Calu3 (cell line): ENCODE data around the gene ZNF239. TPM values are rescaled to one million over a fixed set of nuclear protein-coding genes. Genes with fewer than 3 reads are reported as not detected.
"Not testable (repeated sequence)": the region's sequence is repeated elsewhere in the genome, so short reads cannot be mapped to it uniquely, and the experiment has no call there.

Experiments
- BruUV-seq: library from RNA; stranded (reverse); fragments of 400-500 nt; replicated peaks from 2 replicates; lab custom pipeline; 2021; lab: Mats Ljungman, UMichigan
- CTCF ChIA-PET: fragments of 300-600 bp; sonication (Branson Sonifier 250); formaldehyde crosslinking; loops from one replicate; lab custom pipeline; 2022; ENCODE audit warnings: antibody characterized with exemption; lab: Charles Lee
- DNase-seq: peaks from one replicate; pipeline ENCODE4 v3.0.0; 2022
- H3K27ac Mint-ChIP-seq: one replicate; pipeline ENCODE4 v1.8.0; 2022; ENCODE audit warnings: mixed read lengths; ENCODE audit not compliant: unreplicated experiment
- H3K27me3 Mint-ChIP-seq: one replicate; pipeline ENCODE4 v1.8.0; 2022; ENCODE audit warnings: mixed read lengths; ENCODE audit not compliant: unreplicated experiment
- H3K36me3 Mint-ChIP-seq: one replicate; pipeline ENCODE4 v1.8.0; 2022; ENCODE audit warnings: mild to moderate bottlenecking, moderate library complexity, mixed read lengths; ENCODE audit not compliant: insufficient read depth, unreplicated experiment
- H3K4me1 Mint-ChIP-seq: one replicate; pipeline ENCODE4 v1.8.0; 2022; ENCODE audit warnings: mild to moderate bottlenecking, low read depth, mixed read lengths; ENCODE audit not compliant: unreplicated experiment
- H3K4me3 Mint-ChIP-seq: one replicate; pipeline ENCODE4 v1.8.0; 2022; ENCODE audit warnings: mild to moderate bottlenecking, low read depth, moderate library complexity, mixed read lengths; ENCODE audit not compliant: unreplicated experiment
- H3K9me3 Mint-ChIP-seq: one replicate; pipeline ENCODE4 v1.8.0; 2022; ENCODE audit warnings: low read depth, mixed read lengths; ENCODE audit not compliant: unreplicated experiment
- CTCF ChIP-seq: fragments of 200-600 bp; IDR thresholded peaks from one replicate; pipeline ENCODE4 v1.8.0; 2022; ENCODE audit warnings: antibody characterized with exemption; ENCODE audit not compliant: unreplicated experiment
- intact Hi-C: fragments of 100-400 bp; cut with micrococcal nuclease; formaldehyde crosslinking; loops from one replicate; pipeline ENCODE4 v1.10.0; 2022; ENCODE audit not compliant: unreplicated experiment
- total RNA-seq: library from RNA; stranded (reverse); gene quantifications from 2 replicates; pipeline ENCODE4 v1.2.3, GENCODE V29; 2022

ZNF239 gene
- total RNA-seq, 1 experiment from 2014 or later: 10.8 TPM

DNA sequence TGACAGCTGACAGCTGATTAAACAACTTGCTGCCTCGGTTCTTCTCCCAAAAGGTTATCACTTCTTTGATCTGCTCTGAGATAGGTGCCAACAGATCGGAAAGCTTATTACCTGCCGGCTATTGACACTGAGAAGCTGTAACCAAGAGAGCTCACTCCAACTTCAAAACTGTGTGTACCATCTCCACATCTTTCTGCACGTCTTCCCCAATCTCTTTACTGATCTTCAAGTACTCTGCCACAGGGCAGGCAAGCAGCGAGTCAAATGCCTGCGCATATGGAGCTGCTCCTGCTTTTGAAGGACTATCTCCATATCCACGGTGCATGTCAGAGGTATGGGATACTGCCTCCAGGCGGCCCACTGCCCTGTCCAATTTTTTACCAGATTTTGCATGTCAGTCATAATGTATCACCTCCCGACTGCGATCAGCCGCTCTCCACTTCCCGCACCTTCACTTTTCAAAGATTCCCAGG, 31.5 kb upstream of the ZNF239 start:
- peaks cover 14% of the 10 kb centered on the region for H3K27me3 Mint-ChIP-seq
- CTCF ChIA-PET: no interaction called here
- H3K4me1 Mint-ChIP-seq: peaks cover 7% of the 10 kb centered on the region
- H3K9me3 Mint-ChIP-seq: peaks cover 12% of the 10 kb centered on the region
- intact Hi-C loops: no loop called here
- BruUV-seq: no TSS peak
- peaks cover 24% of the 10 kb centered on the region for H3K36me3 Mint-ChIP-seq
- H3K27ac Mint-ChIP-seq: no peak overlapping the region
- TF ChIP-seq CTCF: no peak
- DNase-seq: no peak
- H3K4me3 Mint-ChIP-seq: peak overlapping the region; percentile 71

GRCh38 chr10:43601576-43601975, 27.2 kb upstream of the ZNF239 start:
- H3K4me1 Mint-ChIP-seq, H3K9me3 Mint-ChIP-seq, BruUV-seq, DNase-seq, H3K27ac Mint-ChIP-seq, H3K36me3 Mint-ChIP-seq, CTCF ChIA-PET, intact Hi-C loops, H3K4me3 Mint-ChIP-seq: not testable (repeated sequence)
- peaks cover 14% of the 10 kb centered on the region for H3K27me3 Mint-ChIP-seq

- Mint-ChIP-seq H3K4me3 (no peak overlapping the region), H3K9me3 (peaks cover 4% of the 10 kb centered on the region), H3K4me1 (peaks cover 17% of the 10 kb centered on the region), H3K27ac (no peak overlapping the region), H3K36me3 (no peaks in the 10 kb centered on the region), H3K27me3 (peaks cover 14% of the 10 kb centered on the region)
- no peak for DNase-seq
- TF ChIP-seq CTCF: no peak
- intact Hi-C loops: no loop called here
- CTCF ChIA-PET: no interaction called here
- no TSS peak for BruUV-seq
Measured at GRCh38 chr10:43599333-43599732, 24.9 kb upstream of the ZNF239 start.

DNA sequence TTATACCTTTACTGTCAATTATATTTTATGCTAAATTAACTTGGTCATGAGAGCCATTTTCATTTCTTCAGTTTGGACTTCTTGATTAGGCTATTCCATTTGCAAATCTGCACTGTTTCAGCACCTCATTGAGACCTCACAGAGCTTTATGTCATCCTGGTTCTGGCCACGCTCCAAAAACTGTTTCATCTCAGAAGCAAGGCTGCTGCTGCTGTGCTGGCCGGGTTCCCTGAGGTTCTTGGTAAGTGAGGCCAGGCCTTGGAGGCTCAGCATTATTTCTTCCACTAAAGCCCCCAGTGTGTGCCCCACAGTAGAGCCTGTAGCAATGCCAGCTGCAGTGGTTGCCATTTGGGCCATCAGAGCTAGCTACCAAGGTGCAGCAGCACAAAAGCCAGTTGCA, 24.0 kb upstream of the ZNF239 start:
- peaks cover 14% of the 10 kb centered on the region for H3K27me3 Mint-ChIP-seq
- H3K4me1 Mint-ChIP-seq: peaks cover 19% of the 10 kb centered on the region
- H3K36me3 Mint-ChIP-seq: no peaks in the 10 kb centered on the region
- BruUV-seq: no TSS peak
- TF ChIP-seq CTCF: no peak
- no peak overlapping the region for H3K4me3 Mint-ChIP-seq
- no peak overlapping the region for H3K27ac Mint-ChIP-seq
- CTCF ChIA-PET: no interaction called here
- intact Hi-C loops: no loop called here
- H3K9me3 Mint-ChIP-seq: peaks cover 7% of the 10 kb centered on the region
- DNase-seq: no peak

DNA sequence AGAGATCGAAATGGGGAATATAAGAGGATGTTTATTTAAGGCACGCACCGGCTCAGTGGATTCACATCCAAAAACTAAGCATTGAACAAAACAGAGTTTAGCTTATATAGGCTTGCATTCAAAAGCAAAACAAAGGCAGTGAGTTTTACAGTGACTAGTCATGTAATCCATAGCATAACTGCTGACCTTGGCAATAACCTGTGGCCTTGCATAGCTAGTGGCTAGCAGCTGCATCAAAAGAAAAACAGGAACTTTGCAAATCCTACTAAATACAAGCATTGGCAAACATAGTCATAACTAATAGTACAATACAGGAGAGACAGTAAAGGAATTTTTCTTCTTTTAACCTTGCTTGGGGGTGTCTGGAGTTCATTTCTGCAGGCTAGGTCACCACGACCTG, 22.1 kb upstream of the ZNF239 start:
- TF ChIP-seq CTCF: no peak
- Mint-ChIP-seq H3K4me3 (no peak overlapping the region), H3K27me3 (peaks cover 2% of the 10 kb centered on the region), H3K27ac (no peak overlapping the region), H3K9me3 (peaks cover 10% of the 10 kb centered on the region), H3K36me3 (no peaks in the 10 kb centered on the region), H3K4me1 (peaks cover 19% of the 10 kb centered on the region)
- DNase-seq: no peak
- CTCF ChIA-PET: no interaction called here
- BruUV-seq: no TSS peak
- intact Hi-C loops: no loop called here
